Subcutaneous abdominal adipose tissue (tissue), 5 donors: ENCODE measurements around the gene OBSCN.
"Not testable (repeated sequence)": the region's sequence is repeated elsewhere in the genome, so short reads cannot be mapped to it uniquely, and the experiment has no call there.

Experiments
- H3K27ac ChIP-seq: one replicate; pipeline ENCODE4 v1.7.0; 2013; ENCODE audit warnings: low read depth, mild to moderate bottlenecking, inconsistent platforms, low read length, moderate library complexity
- H3K27me3 ChIP-seq, 5 donors: one replicate each; pipeline ENCODE4 v1.7.0; 2013; ENCODE audit warnings: low read length in 5 of 5, inconsistent platforms in 1 of 5; ENCODE audit not compliant: control insufficient read depth in 5 of 5, insufficient read depth in 4 of 5
- H3K36me3 ChIP-seq, 5 donors: one replicate each; pipeline ENCODE4 v1.7.0; 2013; ENCODE audit warnings: low read length in 5 of 5; ENCODE audit not compliant: control insufficient read depth in 5 of 5, insufficient read depth in 5 of 5
- H3K4me1 ChIP-seq, 5 donors: one replicate each; pipeline ENCODE4 v1.7.0; 2013; ENCODE audit warnings: low read length in 5 of 5, mild to moderate bottlenecking in 3 of 5, moderate library complexity in 1 of 5; ENCODE audit not compliant: control insufficient read depth in 5 of 5, insufficient read depth in 5 of 5
- H3K4me3 ChIP-seq, 5 donors: one replicate each; pipeline ENCODE4 v1.7.0; 2013; ENCODE audit warnings: low read length in 5 of 5, low read depth in 1 of 5
- H3K9ac ChIP-seq, 5 donors: one replicate each; pipeline ENCODE4 v1.7.0; 2013; ENCODE audit warnings: low read length in 5 of 5, mild to moderate bottlenecking in 4 of 5, moderate library complexity in 3 of 5
- H3K9me3 ChIP-seq, 5 donors: one replicate each; pipeline ENCODE4 v1.7.0; 2013; ENCODE audit warnings: low read length in 5 of 5; ENCODE audit not compliant: control insufficient read depth in 5 of 5
- donor health status: healthy.
- donor health status: healthy.
- donor health status: healthy.
- donor health status: healthy.
- donor health status: healthy.

The OBSCN gene

DNA sequence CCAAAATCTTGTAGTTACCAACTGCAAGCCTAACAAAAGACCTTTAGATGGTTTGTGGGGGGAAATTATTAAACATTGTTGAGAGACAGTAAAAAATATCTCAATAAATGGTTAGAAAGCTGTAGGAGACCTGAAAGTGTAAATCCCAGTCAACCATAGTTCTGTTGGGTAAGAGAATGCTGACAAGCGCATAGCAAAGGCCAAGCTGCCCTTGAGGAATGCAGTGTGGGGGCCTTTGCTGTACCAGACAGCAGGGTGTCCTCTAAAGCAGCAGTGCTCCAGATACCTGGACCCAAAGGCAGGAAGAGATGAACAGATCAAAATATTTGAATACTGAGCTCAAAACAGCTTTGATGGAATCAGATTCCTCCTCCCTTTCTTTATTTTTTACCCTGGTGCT lies 54.6 kb downstream of the OBSCN start:
- Histone ChIP-seq H3K4me3 (no peak overlapping the region), H3K36me3 (no peaks in the 10 kb centered on the region), H3K4me1 (no peaks in the 10 kb centered on the region), H3K27ac (no peak overlapping the region), H3K9me3 (peaks cover 3 to 16% (median 10%) of the 10 kb centered on the region in 5 donors), H3K9ac (no peak overlapping the region), H3K27me3 (no peaks in the 10 kb centered on the region)

DNA sequence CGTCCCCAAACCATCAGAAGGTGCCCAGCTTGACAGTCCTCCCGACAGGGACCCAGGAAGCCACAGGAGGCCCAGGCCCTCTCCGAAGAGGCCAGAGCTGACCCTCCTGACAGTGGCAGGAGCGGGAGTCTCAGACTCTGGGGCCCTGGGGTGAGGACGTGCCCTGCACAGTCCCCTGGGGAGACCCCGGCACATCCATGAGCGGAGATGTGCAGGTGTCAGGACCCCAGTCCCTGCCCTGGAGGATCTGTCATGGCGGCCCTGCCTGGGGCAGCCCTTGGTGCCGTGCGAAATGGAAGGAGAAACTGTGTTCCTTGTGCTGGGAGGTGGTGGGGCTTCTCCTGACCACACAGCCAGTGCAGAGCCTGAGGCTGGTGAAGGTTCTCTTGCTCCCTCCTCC lies 55.8 kb downstream of the OBSCN start:
- Histone ChIP-seq H3K27ac (no peak overlapping the region), H3K9me3 (peaks cover 3 to 12% (median 10%) of the 10 kb centered on the region in 5 donors)

DNA sequence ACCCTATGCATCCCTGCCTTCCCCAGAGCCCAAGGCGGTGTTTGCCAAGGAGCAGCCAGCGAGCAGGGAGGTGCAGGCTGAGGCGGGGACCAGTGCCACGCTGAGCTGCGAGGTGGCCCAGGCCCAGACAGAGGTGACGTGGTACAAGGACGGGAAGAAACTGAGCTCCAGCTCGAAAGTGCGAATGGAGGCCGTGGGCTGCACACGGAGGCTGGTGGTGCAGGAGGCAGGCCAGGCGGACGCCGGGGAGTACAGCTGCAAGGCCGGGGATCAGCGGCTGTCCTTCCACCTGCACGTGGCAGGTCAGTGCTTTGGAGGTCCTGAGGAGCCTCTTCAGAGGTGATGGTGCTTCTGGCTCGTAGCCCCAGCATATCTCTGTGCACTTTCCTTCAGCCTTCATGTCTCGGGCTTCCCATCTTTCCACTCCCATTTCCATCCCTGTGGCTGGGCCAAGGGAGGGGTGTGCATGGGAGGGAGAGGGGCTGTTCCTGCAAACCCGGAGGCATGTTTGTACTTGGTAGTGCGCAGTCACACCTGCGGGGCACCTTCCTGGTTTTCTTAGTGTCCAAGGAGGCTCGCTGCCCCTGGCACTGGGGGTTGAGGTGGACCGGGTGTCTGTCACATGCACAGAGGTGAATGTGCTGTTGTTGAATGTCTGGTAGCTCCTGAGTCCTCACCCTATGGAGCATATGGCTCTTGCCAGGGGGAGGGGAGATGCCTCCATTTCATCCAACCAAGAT lies 56.4 kb downstream of the OBSCN start:
- no peak overlapping the region for H3K9ac ChIP-seq
- no peaks in the 10 kb centered on the region for H3K4me1 ChIP-seq
- H3K4me3 ChIP-seq, result no peak overlapping the region
- H3K27me3 ChIP-seq, result no peaks in the 10 kb centered on the region
- H3K27ac ChIP-seq, result no peak overlapping the region
- H3K36me3 ChIP-seq, result peaks cover 0 to 5% (median 4%) of the 10 kb centered on the region in 5 donors
- H3K9me3 ChIP-seq, result peaks cover 3 to 7% (median 7%) of the 10 kb centered on the region in 5 donors

More for the DNA sequence above, 55.8 kb downstream of the OBSCN start:
- Histone ChIP-seq H3K9ac (no peak overlapping the region), H3K36me3 (peaks cover 0 to 4% (median 3%) of the 10 kb centered on the region in 5 donors), H3K4me1 (no peaks in the 10 kb centered on the region), H3K27me3 (no peaks in the 10 kb centered on the region), H3K4me3 (no peak overlapping the region)

DNA sequence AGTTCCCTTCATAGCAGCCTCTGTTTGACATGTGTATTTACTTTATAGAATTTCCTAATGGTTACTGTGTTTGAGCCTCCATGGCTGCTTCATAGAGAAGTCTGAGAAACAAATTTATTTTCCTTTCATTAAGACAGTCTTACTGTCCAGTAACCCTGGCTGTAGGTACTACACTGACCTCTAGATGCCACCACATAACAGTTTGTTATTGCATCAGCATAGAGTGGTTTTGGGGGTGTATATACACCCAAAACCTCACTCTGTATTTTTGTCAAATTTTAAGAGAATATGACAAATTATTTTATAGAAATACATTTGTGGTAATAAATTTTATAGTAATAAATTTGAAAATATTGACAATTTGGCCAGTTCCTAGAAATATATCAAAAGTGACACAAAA lies 57.3 kb downstream of the OBSCN start:
- no peak overlapping the region for H3K4me3 ChIP-seq
- peaks cover 0 to 5% (median 4%) of the 10 kb centered on the region in 5 donors for H3K36me3 ChIP-seq
- no peaks in the 10 kb centered on the region for H3K27me3 ChIP-seq
- H3K4me1 ChIP-seq, result no peaks in the 10 kb centered on the region
- H3K9ac ChIP-seq, result no peak overlapping the region
- no peak overlapping the region for H3K27ac ChIP-seq
- H3K9me3 ChIP-seq, result peaks cover 0 to 6% (median 3%) of the 10 kb centered on the region in 5 donors

DNA sequence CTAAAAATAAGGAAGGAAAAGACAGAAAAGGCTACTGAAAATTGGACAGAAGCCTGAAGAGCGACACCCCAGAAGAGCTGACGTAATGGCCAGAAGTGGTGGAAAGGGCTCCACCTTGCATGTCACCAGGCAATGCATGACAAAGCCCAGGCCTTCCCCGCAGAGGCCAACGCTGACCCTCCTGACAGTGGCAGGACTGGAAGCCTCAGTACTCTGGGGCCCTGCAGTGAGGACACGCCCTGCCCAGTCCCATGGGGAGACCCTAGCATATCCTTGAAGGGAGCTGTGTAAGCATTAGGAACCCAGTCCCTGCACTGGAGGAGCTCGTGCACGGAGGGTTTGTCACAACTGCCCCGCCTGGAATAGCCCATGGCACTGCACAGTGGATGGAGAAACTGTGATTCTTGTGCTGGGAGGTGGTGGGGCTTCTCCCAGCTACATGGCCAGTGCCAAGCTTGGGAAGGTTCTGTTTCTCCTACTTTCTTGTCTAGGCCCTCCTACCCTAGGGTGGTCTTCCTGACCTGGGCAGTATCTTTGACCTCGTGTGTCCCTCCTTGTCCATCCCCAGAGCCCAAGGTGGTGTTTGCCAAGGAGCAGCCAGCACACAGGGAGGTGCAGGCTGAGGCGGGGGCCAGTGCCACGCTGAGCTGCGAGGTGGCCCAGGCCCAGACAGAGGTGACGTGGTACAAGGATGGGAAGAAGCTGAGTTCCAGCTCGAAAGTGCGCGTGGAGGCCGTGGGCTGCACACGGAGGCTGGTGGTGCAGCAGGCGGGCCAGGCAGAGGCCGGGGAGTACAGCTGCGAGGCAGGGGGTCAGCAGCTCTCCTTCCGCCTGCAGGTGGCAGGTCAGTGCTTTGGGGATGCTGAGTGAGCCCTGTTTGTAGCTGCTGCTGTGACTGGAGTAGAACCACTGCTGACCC lies 60.4 kb downstream of the OBSCN start:
- Histone ChIP-seq H3K27ac (no peak overlapping the region), H3K9ac (no peak overlapping the region), H3K27me3 (no peaks in the 10 kb centered on the region), H3K4me3 (no peak overlapping the region), H3K36me3 (peaks cover 0 to 7% (median 4%) of the 10 kb centered on the region in 5 donors), H3K9me3 (no peaks in the 10 kb centered on the region), H3K4me1 (no peaks in the 10 kb centered on the region)

DNA sequence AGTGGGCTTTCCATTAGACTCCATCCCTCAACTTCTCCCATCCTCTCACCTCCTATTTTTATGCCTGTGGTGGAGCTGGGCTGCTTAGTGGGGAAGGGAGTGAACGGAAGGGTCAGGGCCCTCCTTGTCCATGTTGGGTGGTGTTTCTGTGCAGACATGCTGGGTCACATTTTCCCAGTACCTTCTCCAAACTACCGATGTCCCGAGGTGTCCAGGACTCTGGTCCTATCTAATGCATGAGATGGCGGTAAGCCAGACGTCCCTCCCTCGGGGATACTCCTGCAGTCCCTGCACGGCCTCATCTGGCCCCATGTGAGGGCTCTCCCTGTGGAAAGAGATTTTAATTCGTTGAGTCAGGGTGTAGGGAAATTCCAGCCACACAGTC lies 61.0 kb downstream of the OBSCN start:
- Histone ChIP-seq H3K9me3 (no peaks in the 10 kb centered on the region), H3K36me3 (peaks cover 0 to 7% (median 4%) of the 10 kb centered on the region in 5 donors), H3K4me1 (no peaks in the 10 kb centered on the region), H3K4me3 (no peak overlapping the region), H3K9ac (no peak overlapping the region), H3K27ac (no peak overlapping the region), H3K27me3 (no peaks in the 10 kb centered on the region)

DNA sequence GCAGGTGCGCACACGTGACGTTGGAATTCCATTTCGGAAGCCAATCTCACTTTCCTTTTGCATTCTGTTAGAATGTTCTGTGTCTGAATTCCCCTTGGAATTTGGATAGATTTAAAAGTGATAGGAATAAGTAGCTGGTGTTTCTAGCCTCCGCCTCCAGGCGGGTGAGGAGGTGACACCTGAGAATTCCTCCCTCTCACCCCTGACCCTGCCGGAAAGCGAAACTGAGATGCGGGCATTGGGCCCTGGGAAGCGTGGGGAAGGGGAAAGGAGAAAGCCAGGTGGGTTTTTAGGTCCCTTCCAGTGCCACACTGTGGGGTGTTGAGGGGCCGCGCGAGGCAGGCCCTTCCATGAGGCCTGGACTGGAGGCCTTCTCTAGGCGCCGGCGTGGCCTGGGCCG lies 61.6 kb downstream of the OBSCN start:
- H3K9ac ChIP-seq, H3K4me3 ChIP-seq, H3K27me3 ChIP-seq, H3K27ac ChIP-seq, H3K9me3 ChIP-seq, H3K4me1 ChIP-seq: not testable (repeated sequence)
- peaks cover 0 to 12% (median 4%) of the 10 kb centered on the region in 5 donors for H3K36me3 ChIP-seq

DNA sequence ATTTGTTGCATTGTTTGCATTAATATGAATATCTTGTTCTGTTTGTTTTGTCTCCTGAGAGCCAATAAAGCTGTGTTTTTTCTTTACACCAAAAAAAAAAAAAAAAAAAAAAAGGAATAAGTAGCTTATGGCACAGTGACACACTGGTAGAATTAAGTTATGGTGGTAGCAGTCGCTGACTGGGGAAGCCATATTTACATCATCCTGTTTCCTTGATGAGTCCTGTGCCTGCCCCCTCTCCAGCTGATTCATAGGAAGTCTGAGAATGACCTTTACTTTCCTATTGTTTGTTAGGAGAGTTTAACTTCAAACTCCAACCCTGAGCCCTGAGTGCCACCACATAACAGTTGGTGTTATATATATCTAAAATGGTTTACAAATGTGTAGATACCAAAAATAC lies 62.2 kb downstream of the OBSCN start:
- H3K9me3 ChIP-seq, result no peaks in the 10 kb centered on the region
- H3K4me1 ChIP-seq, result peaks cover 0 to 6% (median 2%) of the 10 kb centered on the region in 5 donors
- H3K27me3 ChIP-seq, result no peaks in the 10 kb centered on the region
- H3K27ac ChIP-seq, result no peak overlapping the region
- H3K4me3 ChIP-seq, result no peak overlapping the region
- H3K36me3 ChIP-seq, result peaks cover 0 to 14% (median 4%) of the 10 kb centered on the region in 5 donors
- H3K9ac ChIP-seq, result no peak overlapping the region

DNA sequence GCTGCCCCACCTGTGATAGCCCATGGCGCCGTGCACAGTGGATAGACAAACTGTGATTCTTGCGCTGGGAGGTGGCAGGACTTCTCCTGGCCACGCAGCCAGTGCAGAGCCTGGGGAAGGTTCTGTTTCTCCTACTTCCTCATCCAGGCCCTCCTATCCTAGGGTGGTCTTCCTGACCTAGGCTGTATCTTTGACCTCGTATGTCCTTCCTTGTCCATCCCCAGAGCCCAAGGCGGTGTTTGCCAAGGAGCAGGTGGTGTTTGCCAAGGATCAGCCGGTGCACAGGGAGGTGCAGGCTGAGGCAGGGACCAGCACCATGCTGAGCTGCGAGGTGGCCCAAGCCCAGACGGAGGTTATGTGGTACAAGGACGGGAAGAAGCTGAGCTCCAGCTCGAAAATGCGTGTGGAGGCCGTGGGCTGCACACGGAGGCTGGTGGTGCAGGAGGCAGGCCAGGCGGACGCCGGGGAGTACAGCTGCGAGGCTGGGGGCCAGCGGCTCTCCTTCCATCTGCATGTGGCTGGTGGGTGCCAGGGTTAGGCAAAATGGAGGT lies 63.9 kb downstream of the OBSCN start:
- H3K9ac ChIP-seq, result no peak overlapping the region

More for the DNA sequence above, 63.9 kb downstream of the OBSCN start:
- Histone ChIP-seq H3K27me3 (no peaks in the 10 kb centered on the region), H3K9me3 (no peaks in the 10 kb centered on the region), H3K4me1 (peaks cover 0 to 23% (median 17%) of the 10 kb centered on the region in 5 donors), H3K36me3 (peaks cover 0 to 14% (median 4%) of the 10 kb centered on the region in 5 donors), H3K4me3 (no peak overlapping the region), H3K27ac (no peak overlapping the region)
